PFSK-1 (cell line): Measurements from ENCODE around the gene TPRKB.

Experiments
- FOXP2 ChIP-seq: optimal IDR thresholded peaks from 2 replicates; pipeline ENCODE3; 2011; ENCODE audit warnings: borderline replicate concordance, control low read depth, inconsistent platforms; ENCODE audit not compliant: insufficient read depth; ENCODE audit errors: extremely low read length, extremely low read depth
- POLR2AphosphoS5 ChIP-seq: IDR thresholded peaks from 2 replicates; pipeline ENCODE4 v1.6.1; 2012; ENCODE audit warnings: low read depth, mild to moderate bottlenecking, control low read depth, low read length, moderate library complexity
- REST ChIP-seq, 2 experiments: IDR thresholded peaks; 2 replicates each; pipeline versions ENCODE4 v1.6.1 to v1.8.0; 2011 to 2012; ENCODE audit warnings: low read depth in 2 of 2, low read length in 2 of 2, control low read depth in 1 of 2, inconsistent platforms in 1 of 2, mild to moderate bottlenecking in 1 of 2, moderate library complexity in 1 of 2; ENCODE audit not compliant: insufficient read depth in 1 of 2
- SIN3A ChIP-seq: IDR thresholded peaks from 2 replicates; pipeline ENCODE4 v1.6.1; 2012; ENCODE audit warnings: mild to moderate bottlenecking, low read length, moderate library complexity, borderline replicate concordance; ENCODE audit not compliant: insufficient read depth
- TAF1 ChIP-seq: IDR thresholded peaks from 2 replicates; pipeline ENCODE4 v1.6.1; 2012; ENCODE audit warnings: low read length, control low read depth, borderline replicate concordance; ENCODE audit not compliant: insufficient read depth

GRCh38 chr2:73749314-73749713 lies 12.2 kb upstream of the TPRKB start:
- TF ChIP-seq TAF1 (no peak), SIN3A (no peak), POLR2AphosphoS5 (no peak), REST (IDR thresholded peaks at IDR 0.05; ENCODE audit: insufficient read depth in 1 of 2, low read depth in 2 of 2, low read length in 2 of 2) (no peak), FOXP2 (no peak)
